Activated naive CD4-positive, alpha-beta T cell treated with anti-CD3 and anti-CD28 coated beads, Interleukin-2, amount 10 ng/mL, durations not matched to agents 7 days and 5 days (primary cell): Measurements from ENCODE around the gene SRPK3.
"Not testable (repeated sequence)": the region's sequence is repeated elsewhere in the genome, so short reads cannot be mapped to it uniquely, and the experiment has no call there.

Experiments used
- CTCF ChIA-PET: fragments of 350-600 bp; sonication (Branson Sonifier 250); formaldehyde crosslinking; loops from one replicate; lab custom pipeline; 2021; ENCODE audit warnings: antibody characterized with exemption; lab: Charles Lee
- DNase-seq: peaks from one replicate; pipeline ENCODE4 v3.0.0-alpha.2; 2020
- H3K27ac Mint-ChIP-seq: one replicate; pipeline ENCODE4 v1.8.0; 2021; ENCODE audit warnings: mild to moderate bottlenecking, moderate library complexity, mixed read lengths
- H3K27me3 Mint-ChIP-seq: one replicate; pipeline ENCODE4 v1.8.0; 2021; ENCODE audit warnings: mild to moderate bottlenecking, mixed read lengths
- H3K36me3 Mint-ChIP-seq: one replicate; pipeline ENCODE4 v1.8.0; 2021; ENCODE audit warnings: mixed read lengths
- H3K4me1 Mint-ChIP-seq: one replicate; pipeline ENCODE4 v1.8.0; 2021; ENCODE audit warnings: mixed read lengths
- H3K4me3 Mint-ChIP-seq: one replicate; pipeline ENCODE4 v1.8.0; 2021; ENCODE audit warnings: mild to moderate bottlenecking, moderate library complexity, mixed read lengths
- H3K9me3 Mint-ChIP-seq: one replicate; pipeline ENCODE4 v1.8.0; 2021; ENCODE audit warnings: mixed read lengths

The SRPK3 gene

GRCh38 chrX:153741446-153741845, 39.4 kb upstream of the SRPK3 start:
- H3K4me3 Mint-ChIP-seq: peak overlapping the region; percentile 53
- CTCF ChIA-PET: no interaction called here
- H3K27me3 Mint-ChIP-seq: peaks cover 16% of the 10 kb centered on the region
- DNase-seq: no peak
- H3K9me3 Mint-ChIP-seq: no peaks in the 10 kb centered on the region
- peaks cover 9% of the 10 kb centered on the region for H3K36me3 Mint-ChIP-seq
- peak overlapping the region; percentile 80 for H3K27ac Mint-ChIP-seq
- H3K4me1 Mint-ChIP-seq: peaks cover 30% of the 10 kb centered on the region

GRCh38 chrX:153742111-153742510, 38.7 kb upstream of the SRPK3 start:
- CTCF ChIA-PET, H3K9me3 Mint-ChIP-seq, H3K4me3 Mint-ChIP-seq: not testable (repeated sequence)

GRCh38 chrX:153742796-153743467, 37.9 kb upstream of the SRPK3 start:
- Mint-ChIP-seq H3K27me3 (peaks cover 22% of the 10 kb centered on the region), H3K4me1 (peaks cover 30% of the 10 kb centered on the region)
- DNase-seq, H3K27ac Mint-ChIP-seq, H3K9me3 Mint-ChIP-seq, CTCF ChIA-PET, H3K4me3 Mint-ChIP-seq, H3K36me3 Mint-ChIP-seq: not testable (repeated sequence)

More at GRCh38 chrX:153742111-153742510, 38.7 kb upstream of the SRPK3 start:
- Mint-ChIP-seq H3K4me1 (peaks cover 30% of the 10 kb centered on the region), H3K27me3 (peaks cover 22% of the 10 kb centered on the region)
- not testable (repeated sequence) for DNase-seq, H3K27ac Mint-ChIP-seq, H3K36me3 Mint-ChIP-seq

- CTCF ChIA-PET, H3K27ac Mint-ChIP-seq, H3K9me3 Mint-ChIP-seq, DNase-seq, H3K36me3 Mint-ChIP-seq, H3K4me3 Mint-ChIP-seq: not testable (repeated sequence)
- peaks cover 23% of the 10 kb centered on the region for H3K27me3 Mint-ChIP-seq
- H3K4me1 Mint-ChIP-seq: peaks cover 30% of the 10 kb centered on the region
Measured at GRCh38 chrX:153743468-153744209, 37.2 kb upstream of the SRPK3 start.

GRCh38 chrX:153744210-153745066, 36.4 kb upstream of the SRPK3 start:
- Mint-ChIP-seq H3K27ac (no peak overlapping the region), H3K4me3 (no peak overlapping the region), H3K4me1 (peaks cover 23% of the 10 kb centered on the region), H3K27me3 (peaks cover 31% of the 10 kb centered on the region), H3K36me3 (peaks cover 6% of the 10 kb centered on the region), H3K9me3 (no peaks in the 10 kb centered on the region)
- DNase-seq: no peak
- CTCF ChIA-PET: no interaction called here

GRCh38 chrX:153745067-153745433, 35.8 kb upstream of the SRPK3 start:
- Mint-ChIP-seq H3K27me3 (peaks cover 37% of the 10 kb centered on the region), H3K4me1 (peaks cover 17% of the 10 kb centered on the region)
- H3K4me3 Mint-ChIP-seq, H3K27ac Mint-ChIP-seq, H3K9me3 Mint-ChIP-seq, H3K36me3 Mint-ChIP-seq, CTCF ChIA-PET, DNase-seq: not testable (repeated sequence)

- peaks cover 5% of the 10 kb centered on the region for H3K4me1 Mint-ChIP-seq
- no peaks in the 10 kb centered on the region for H3K36me3 Mint-ChIP-seq
- peaks cover 42% of the 10 kb centered on the region for H3K27me3 Mint-ChIP-seq
- H3K4me3 Mint-ChIP-seq: no peak overlapping the region
- H3K9me3 Mint-ChIP-seq: no peaks in the 10 kb centered on the region
- H3K27ac Mint-ChIP-seq: no peak overlapping the region
- no peak for DNase-seq
- CTCF ChIA-PET: no interaction called here
Measured at GRCh38 chrX:153746359-153746758, 34.5 kb upstream of the SRPK3 start.

- H3K36me3 Mint-ChIP-seq, H3K4me1 Mint-ChIP-seq, H3K9me3 Mint-ChIP-seq, H3K27ac Mint-ChIP-seq, DNase-seq, CTCF ChIA-PET, H3K4me3 Mint-ChIP-seq: not testable (repeated sequence)
- H3K27me3 Mint-ChIP-seq: peaks cover 42% of the 10 kb centered on the region
Measured at GRCh38 chrX:153746991-153747390, 33.9 kb upstream of the SRPK3 start.

- peaks cover 52% of the 10 kb centered on the region for H3K27me3 Mint-ChIP-seq
Measured at GRCh38 chrX:153749017-153749416, 31.8 kb upstream of the SRPK3 start.

GRCh38 chrX:153750127-153750774, 30.6 kb upstream of the SRPK3 start:
- Mint-ChIP-seq H3K27ac (no peak overlapping the region), H3K36me3 (no peaks in the 10 kb centered on the region), H3K4me3 (no peak overlapping the region)

More at GRCh38 chrX:153749017-153749416, 31.8 kb upstream of the SRPK3 start:
- H3K27ac Mint-ChIP-seq, H3K36me3 Mint-ChIP-seq, H3K4me3 Mint-ChIP-seq, H3K4me1 Mint-ChIP-seq, H3K9me3 Mint-ChIP-seq, CTCF ChIA-PET, DNase-seq: not testable (repeated sequence)

GRCh38 chrX:153755136-153755535, 25.7 kb upstream of the SRPK3 start:
- H3K27ac Mint-ChIP-seq: no peak overlapping the region
- DNase-seq: no peak
- CTCF ChIA-PET: interaction anchor here (0.6 kb wide), 1 partner anchor 285 kb away, joined by 3 read pairs; the partner anchor contains the start of gene HAUS7
- no peaks in the 10 kb centered on the region for H3K4me1 Mint-ChIP-seq
- peaks cover 23% of the 10 kb centered on the region for H3K27me3 Mint-ChIP-seq
- H3K36me3 Mint-ChIP-seq: no peaks in the 10 kb centered on the region
- no peak overlapping the region for H3K4me3 Mint-ChIP-seq
- H3K9me3 Mint-ChIP-seq: no peaks in the 10 kb centered on the region

More at GRCh38 chrX:153750127-153750774, 30.6 kb upstream of the SRPK3 start:
- DNase-seq: no peak
- CTCF ChIA-PET: no interaction called here
- no peaks in the 10 kb centered on the region for H3K9me3 Mint-ChIP-seq
- H3K27me3 Mint-ChIP-seq: peaks cover 42% of the 10 kb centered on the region
- no peaks in the 10 kb centered on the region for H3K4me1 Mint-ChIP-seq

GRCh38 chrX:153761863-153762262, 19.0 kb upstream of the SRPK3 start:
- Mint-ChIP-seq H3K36me3 (no peaks in the 10 kb centered on the region), H3K27ac (no peak overlapping the region), H3K4me3 (no peak overlapping the region), H3K9me3 (no peaks in the 10 kb centered on the region), H3K4me1 (peaks cover 8% of the 10 kb centered on the region), H3K27me3 (peaks cover 23% of the 10 kb centered on the region)
- DNase-seq: no peak
- CTCF ChIA-PET: interaction anchor here (3.3 kb wide), 1 partner anchor 186 kb away, joined by 27 read pairs; no protein-coding TSS in a partner anchor

GRCh38 chrX:153762626-153763173, 18.1 kb upstream of the SRPK3 start:
- Mint-ChIP-seq H3K4me1 (peaks cover 8% of the 10 kb centered on the region), H3K27ac (no peak overlapping the region)

More at GRCh38 chrX:153762626-153763173, 18.1 kb upstream of the SRPK3 start:
- CTCF ChIA-PET: interaction anchor here (1.1 to 3.3 kb wide), 2 partner anchors 26 to 185 kb away, joined by 3 to 27 read pairs; no protein-coding TSS in a partner anchor
- Mint-ChIP-seq H3K4me3 (no peak overlapping the region), H3K9me3 (no peaks in the 10 kb centered on the region), H3K36me3 (no peaks in the 10 kb centered on the region), H3K27me3 (peaks cover 16% of the 10 kb centered on the region)
- no peak for DNase-seq
